Breast epithelium (tissue), 4 donors: ENCODE measurements around the gene OPCML. TPM values are rescaled to one million over a fixed set of nuclear protein-coding genes. Genes with fewer than 3 reads are reported as not detected.

Experiments
- DNase-seq, 2 donors: peaks; one replicate each; pipeline ENCODE4 v3.0.0-alpha.2; 2019; ENCODE audit warnings: low spot score in 2 of 2
- H3K27ac ChIP-seq, 2 donors: fragments of 200-600 bp; sonication (generic) in 1 of 2; one replicate each; pipeline ENCODE4 v1.5.1; 2016 to 2019; ENCODE audit warnings: mild to moderate bottlenecking in 1 of 2
- H3K27me3 ChIP-seq, 2 donors: fragments of 200-600 bp; sonication (generic) in 1 of 2; one replicate each; pipeline versions ENCODE4 v1.5.1 to v1.6.0; 2017 to 2019; ENCODE audit warnings: control low read depth in 1 of 2, mild to moderate bottlenecking in 1 of 2
- H3K36me3 ChIP-seq: fragments of 200-600 bp; one replicate; pipeline ENCODE4 v1.5.1; 2019
- H3K4me1 ChIP-seq, 2 donors: fragments of 200-600 bp; sonication (generic); one replicate each; pipeline ENCODE4 v1.5.1; 2016 to 2019; ENCODE audit warnings: control low read depth in 1 of 2
- H3K4me3 ChIP-seq, 3 donors: fragments of 200-600 bp; sonication (generic); 1 replicate in 2 of 3; 2 replicates in 1 of 3; pipeline ENCODE4 v1.5.1; 2016 to 2019; ENCODE audit warnings: mild to moderate bottlenecking in 3 of 3, moderate library complexity in 2 of 3
- H3K9me3 ChIP-seq, 2 donors: fragments of 200-600 bp; sonication (generic) in 1 of 2; one replicate each; pipeline ENCODE4 v1.5.1; 2016 to 2019; ENCODE audit warnings: control low read depth in 1 of 2
- CTCF ChIP-seq, 3 donors: fragments of 450-650 bp; IDR thresholded peaks; one replicate each; pipeline ENCODE4 v1.5.1; 2016 to 2017; ENCODE audit warnings: antibody characterized with exemption in 3 of 3, mild to moderate bottlenecking in 3 of 3, moderate library complexity in 3 of 3
- POLR2A ChIP-seq: fragments of 450-650 bp; IDR thresholded peaks from one replicate; pipeline ENCODE4 v1.6.1; 2016; ENCODE audit warnings: antibody characterized with exemption, mild to moderate bottlenecking, moderate library complexity
- POLR2AphosphoS5 ChIP-seq, 3 donors: sonication (generic); formaldehyde crosslinking; IDR thresholded peaks; one replicate each; pipeline ENCODE4 v1.6.1; 2017; ENCODE audit warnings: antibody characterized with exemption in 3 of 3
- intact Hi-C: fragments of 100-400 bp; cut with DNase I; formaldehyde crosslinking; loops from one replicate; pipeline ENCODE4 v1.15.1; 2023; ENCODE audit warnings: low total_unique reads
- total RNA-seq, 3 donors: library from RNA; depleted of rRNA; stranded (reverse); fragments of >200 nt; gene quantifications; one replicate each; pipeline ENCODE4 v1.1.0, GENCODE V29; 2016

Gene OPCML
- total RNA-seq, 3 donors from 2014 or later: not detected

- Histone ChIP-seq H3K27me3 (no peaks in the 10 kb centered on the region), H3K4me3 (no peak overlapping the region), H3K27ac (no peak overlapping the region), H3K4me1 (no peaks in the 10 kb centered on the region), H3K9me3 (no peaks in the 10 kb centered on the region), H3K36me3 (no peaks in the 10 kb centered on the region)
- intact Hi-C loops: no loop called here
- no peak for DNase-seq
- TF ChIP-seq POLR2AphosphoS5 (IDR thresholded peaks at IDR 0.05) (no peak), POLR2A (no peak), CTCF (IDR thresholded peaks at IDR 0.05) (no peak)
Observed at GRCh38 chr11:132605825-132606570, 926.3 kb downstream of the OPCML start.

GRCh38 chr11:132604431-132604830, 927.9 kb downstream of the OPCML start:
- Histone ChIP-seq H3K4me3 (no peak overlapping the region), H3K27me3 (no peaks in the 10 kb centered on the region), H3K36me3 (no peaks in the 10 kb centered on the region), H3K27ac (no peak overlapping the region), H3K4me1 (no peaks in the 10 kb centered on the region), H3K9me3 (no peaks in the 10 kb centered on the region)
- no peak for DNase-seq
- intact Hi-C loops: no loop called here
- TF ChIP-seq CTCF (IDR thresholded peaks at IDR 0.05): no peak
- no peak for TF ChIP-seq POLR2A
- TF ChIP-seq POLR2AphosphoS5 (IDR thresholded peaks at IDR 0.05): no peak

- no peak overlapping the region for H3K4me3 ChIP-seq
- intact Hi-C loops: no loop called here
Observed at GRCh38 chr11:132601875-132602274, 930.4 kb downstream of the OPCML start.

GRCh38 chr11:132595711-132596134, 936.6 kb downstream of the OPCML start:
- H3K36me3 ChIP-seq: no peaks in the 10 kb centered on the region
- H3K4me3 ChIP-seq: no peak overlapping the region
- intact Hi-C loops: no loop called here
- no peaks in the 10 kb centered on the region for H3K4me1 ChIP-seq
- TF ChIP-seq POLR2A (no peak), CTCF (IDR thresholded peaks at IDR 0.05) (no peak), POLR2AphosphoS5 (IDR thresholded peaks at IDR 0.05) (no peak)
- no peaks in the 10 kb centered on the region for H3K9me3 ChIP-seq
- no peak for DNase-seq
- H3K27me3 ChIP-seq: no peaks in the 10 kb centered on the region
- H3K27ac ChIP-seq: no peak overlapping the region

More at GRCh38 chr11:132601875-132602274, 930.4 kb downstream of the OPCML start:
- H3K27me3 ChIP-seq: no peaks in the 10 kb centered on the region
- no peaks in the 10 kb centered on the region for H3K9me3 ChIP-seq
- H3K4me1 ChIP-seq: no peaks in the 10 kb centered on the region
- TF ChIP-seq POLR2AphosphoS5 (IDR thresholded peaks at IDR 0.05): no peak
- TF ChIP-seq POLR2A: no peak
- TF ChIP-seq CTCF (IDR thresholded peaks at IDR 0.05): no peak
- no peaks in the 10 kb centered on the region for H3K36me3 ChIP-seq
- no peak overlapping the region for H3K27ac ChIP-seq
- DNase-seq: no peak

GRCh38 chr11:132595246-132595645, 937.1 kb downstream of the OPCML start:
- DNase-seq: no peak
- TF ChIP-seq CTCF (IDR thresholded peaks at IDR 0.05) (no peak), POLR2AphosphoS5 (IDR thresholded peaks at IDR 0.05) (no peak), POLR2A (no peak)
- Histone ChIP-seq H3K27me3 (no peaks in the 10 kb centered on the region), H3K9me3 (no peaks in the 10 kb centered on the region), H3K4me1 (no peaks in the 10 kb centered on the region), H3K4me3 (no peak overlapping the region), H3K27ac (no peak overlapping the region), H3K36me3 (no peaks in the 10 kb centered on the region)
- intact Hi-C loops: no loop called here
